ENCODE results near the gene ZCCHC7. TPM values are rescaled to one million over a fixed set of nuclear protein-coding genes. Genes with fewer than 3 reads are reported as not detected.

ZCCHC7 gene
- total RNA-seq, 2 experiments from 2014 or later = 76.4 to 108 TPM

DNA sequence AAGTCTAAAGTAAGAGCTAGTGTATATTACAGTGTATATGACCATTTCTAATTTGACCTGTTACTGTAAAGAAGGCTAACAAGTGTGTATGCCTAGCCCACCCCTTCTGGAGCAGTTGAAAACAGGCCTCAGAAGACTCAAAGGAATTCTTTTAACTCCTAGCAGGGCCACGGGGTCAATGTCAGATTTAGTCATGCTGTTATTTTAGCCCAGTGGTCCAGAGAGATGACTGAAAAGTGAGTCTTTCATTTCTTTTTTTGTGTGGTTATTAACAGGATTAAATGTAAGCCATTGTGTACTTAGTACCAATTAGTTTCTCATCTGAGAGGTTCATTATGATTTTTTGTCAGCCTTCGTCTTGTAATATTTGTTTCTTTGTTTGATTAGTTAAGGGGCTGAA lies 24.4 kb downstream of the ZCCHC7 start:
- H3K27ac ChIP-seq (ENCODE audit: low read depth, low read length, poor library complexity, severe bottlenecking) = peak overlapping the region; percentile 74
- DNase-seq (ENCODE audit: low spot score) = peak; percentile 65
- peak overlapping the region; percentile 61 for H3K4me3 ChIP-seq (ENCODE audit: low read depth, low read length, poor library complexity, severe bottlenecking)
- intact Hi-C loops (cut with micrococcal nuclease; ENCODE audit: unreplicated experiment) = loop anchor here (5.0 kb wide), 3 partner anchors 62 to 148 kb away; partner anchors contain the start of gene PAX5
- H3K4me1 ChIP-seq (ENCODE audit: insufficient read depth, low read length, poor library complexity, severe bottlenecking) = peaks cover 85% of the 10 kb centered on the region
- peak overlapping the region; percentile 85 for H3K4me2 ChIP-seq (ENCODE audit: low read length)
- H3K9me3 ChIP-seq (ENCODE audit: low read length) = no peaks in the 10 kb centered on the region
- H3K9me2 ChIP-seq (ENCODE audit: insufficient read depth, low read length) = no peaks in the 10 kb centered on the region
- no TSS peak for BruUV-seq (replicated peaks)
- no peaks in the 10 kb centered on the region for H4K20me1 ChIP-seq (ENCODE audit: insufficient read depth, low read length)
- no peak for TF ChIP-seq EZH2phosphoT487 (IDR thresholded peaks at IDR 0.05; ENCODE audit: borderline replicate concordance, low read depth, low read length)
- TF ChIP-seq, protein P1, sequence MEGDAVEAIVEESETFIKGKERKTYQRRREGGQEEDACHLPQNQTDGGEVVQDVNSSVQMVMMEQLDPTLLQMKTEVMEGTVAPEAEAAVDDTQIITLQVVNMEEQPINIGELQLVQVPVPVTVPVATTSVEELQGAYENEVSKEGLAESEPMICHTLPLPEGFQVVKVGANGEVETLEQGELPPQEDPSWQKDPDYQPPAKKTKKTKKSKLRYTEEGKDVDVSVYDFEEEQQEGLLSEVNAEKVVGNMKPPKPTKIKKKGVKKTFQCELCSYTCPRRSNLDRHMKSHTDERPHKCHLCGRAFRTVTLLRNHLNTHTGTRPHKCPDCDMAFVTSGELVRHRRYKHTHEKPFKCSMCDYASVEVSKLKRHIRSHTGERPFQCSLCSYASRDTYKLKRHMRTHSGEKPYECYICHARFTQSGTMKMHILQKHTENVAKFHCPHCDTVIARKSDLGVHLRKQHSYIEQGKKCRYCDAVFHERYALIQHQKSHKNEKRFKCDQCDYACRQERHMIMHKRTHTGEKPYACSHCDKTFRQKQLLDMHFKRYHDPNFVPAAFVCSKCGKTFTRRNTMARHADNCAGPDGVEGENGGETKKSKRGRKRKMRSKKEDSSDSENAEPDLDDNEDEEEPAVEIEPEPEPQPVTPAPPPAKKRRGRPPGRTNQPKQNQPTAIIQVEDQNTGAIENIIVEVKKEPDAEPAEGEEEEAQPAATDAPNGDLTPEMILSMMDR (conservative IDR thresholded peaks at IDR 0.05; ENCODE audit: low read length) = no peak
- ChIA-PET CTCF (ENCODE audit: unreplicated experiment) (no interaction called here), POLR2A (interaction anchor here (0.6 to 1.4 kb wide), 6 partner anchors 12 to 82 kb away, joined by 3 to 4 read pairs (median 3); no protein-coding TSS in a partner anchor)
- H3K79me2 ChIP-seq (ENCODE audit: insufficient read depth, low read depth, low read length) = peaks cover 99% of the 10 kb centered on the region
- no peak overlapping the region for H2AFZ ChIP-seq (ENCODE audit: low read length)
- peaks cover 31% of the 10 kb centered on the region for H3K36me3 ChIP-seq (ENCODE audit: insufficient read depth, low read length)

DNA sequence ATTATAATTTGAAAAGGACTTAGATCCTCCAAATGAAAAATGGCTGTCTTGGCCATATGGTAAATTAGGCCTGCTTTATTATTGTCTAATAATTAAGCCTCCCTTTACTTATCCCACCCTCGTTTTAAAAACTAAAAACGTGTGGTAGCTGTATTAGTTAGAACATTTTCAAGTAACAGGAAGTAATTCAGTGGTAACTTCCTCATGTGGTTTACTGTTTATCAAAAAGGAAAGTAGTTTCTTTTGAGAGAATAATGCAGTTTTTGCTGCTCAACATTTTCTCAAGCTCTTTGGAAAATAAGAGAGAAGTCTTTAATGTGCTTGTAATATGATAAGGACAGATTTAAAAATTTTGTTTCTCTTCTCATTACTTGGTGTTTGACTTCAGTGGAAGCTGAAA lies 26.0 kb downstream of the ZCCHC7 start:
- no peaks in the 10 kb centered on the region for H4K20me1 ChIP-seq (ENCODE audit: insufficient read depth, low read length)
- no peaks in the 10 kb centered on the region for H3K9me2 ChIP-seq (ENCODE audit: insufficient read depth, low read length)
- no peaks in the 10 kb centered on the region for H3K9me3 ChIP-seq (ENCODE audit: low read length)
- H2AFZ ChIP-seq (ENCODE audit: low read length) = no peak overlapping the region
- POLR2A ChIA-PET = interaction anchor here (0.7 to 2.6 kb wide), 16 partner anchors 8 to 192 kb away, joined by 3 to 10 read pairs (median 4); no protein-coding TSS in a partner anchor
- peaks cover 89% of the 10 kb centered on the region for H3K79me2 ChIP-seq (ENCODE audit: insufficient read depth, low read depth, low read length)
- no peak for TF ChIP-seq EZH2phosphoT487 (IDR thresholded peaks at IDR 0.05; ENCODE audit: borderline replicate concordance, low read depth, low read length)
- TF ChIP-seq, protein P1 (conservative IDR thresholded peaks at IDR 0.05; ENCODE audit: low read length) = no peak
- CTCF ChIA-PET (ENCODE audit: unreplicated experiment) = no interaction called here
- peak overlapping the region; percentile 74 for H3K27ac ChIP-seq (ENCODE audit: low read depth, low read length, poor library complexity, severe bottlenecking)
- peak; percentile 61 for DNase-seq (ENCODE audit: low spot score)
- peaks cover 69% of the 10 kb centered on the region for H3K4me1 ChIP-seq (ENCODE audit: insufficient read depth, low read length, poor library complexity, severe bottlenecking)
- intact Hi-C loops (cut with micrococcal nuclease; ENCODE audit: unreplicated experiment) = no loop called here
- H3K4me2 ChIP-seq (ENCODE audit: low read length) = peak overlapping the region; percentile 85
- peak overlapping the region; percentile 61 for H3K4me3 ChIP-seq (ENCODE audit: low read depth, low read length, poor library complexity, severe bottlenecking)
- BruUV-seq (replicated peaks) = no TSS peak
- H3K36me3 ChIP-seq (ENCODE audit: insufficient read depth, low read length) = peaks cover 42% of the 10 kb centered on the region

DNA sequence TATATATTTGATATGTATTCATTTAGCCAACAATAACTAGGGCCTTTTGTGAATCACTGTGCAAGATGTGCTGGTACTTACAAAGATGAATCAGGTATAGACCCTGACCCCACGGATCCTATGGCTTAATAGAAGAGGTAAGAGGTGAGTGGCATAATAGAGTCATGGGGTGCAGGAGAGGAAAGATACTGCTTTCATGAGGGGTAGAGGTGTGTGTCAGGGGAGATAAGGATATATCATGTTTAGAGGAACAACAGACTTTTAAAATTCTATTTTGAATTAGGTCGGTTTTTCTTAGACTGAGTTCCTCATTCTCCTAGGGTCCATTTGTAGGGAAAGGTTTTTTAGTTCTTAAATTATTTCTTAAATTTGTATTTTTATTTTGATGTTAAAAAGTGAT lies 27.8 kb downstream of the ZCCHC7 start:
- ChIA-PET POLR2A (interaction anchor here (0.5 to 2.6 kb wide), 4 partner anchors 13 to 112 kb away, joined by 3 to 10 read pairs (median 8); no protein-coding TSS in a partner anchor), CTCF (ENCODE audit: unreplicated experiment) (no interaction called here)
- Histone ChIP-seq H2AFZ (ENCODE audit: low read length) (no peak overlapping the region), H3K4me1 (ENCODE audit: insufficient read depth, low read length, poor library complexity, severe bottlenecking) (peaks cover 51% of the 10 kb centered on the region), H3K36me3 (ENCODE audit: insufficient read depth, low read length) (peaks cover 57% of the 10 kb centered on the region), H3K79me2 (ENCODE audit: insufficient read depth, low read depth, low read length) (peaks cover 85% of the 10 kb centered on the region), H3K9me3 (ENCODE audit: low read length) (no peaks in the 10 kb centered on the region), H4K20me1 (ENCODE audit: insufficient read depth, low read length) (no peaks in the 10 kb centered on the region), H3K4me2 (ENCODE audit: low read length) (no peak overlapping the region), H3K4me3 (ENCODE audit: low read depth, low read length, poor library complexity, severe bottlenecking) (no peak overlapping the region), H3K9me2 (ENCODE audit: insufficient read depth, low read length) (no peaks in the 10 kb centered on the region), H3K27ac (ENCODE audit: low read depth, low read length, poor library complexity, severe bottlenecking) (no peak overlapping the region)
- no peak for TF ChIP-seq EZH2phosphoT487 (IDR thresholded peaks at IDR 0.05; ENCODE audit: borderline replicate concordance, low read depth, low read length)
- TF ChIP-seq, protein P1 (conservative IDR thresholded peaks at IDR 0.05; ENCODE audit: low read length) = no peak
- no peak for DNase-seq (ENCODE audit: low spot score)
- intact Hi-C loops (cut with micrococcal nuclease; ENCODE audit: unreplicated experiment) = no loop called here
- BruUV-seq (replicated peaks) = no TSS peak

Data from OCI-LY7 (cell line).